GM13976 (cell line): ENCODE results near the gene CAPN2.

Experiments
- DNase-seq: peaks from one replicate; pipeline ENCODE4 v3.0.0; 2012; ENCODE audit warnings: low spot score
- CTCF ChIP-seq: IDR thresholded peaks from 2 replicates; pipeline ENCODE4 v1.5.1; 2012; ENCODE audit warnings: borderline replicate concordance, mild to moderate bottlenecking; ENCODE audit not compliant: insufficient read depth; ENCODE audit errors: extremely low read depth, missing control alignments, control extremely low read depth
- in situ Hi-C: fragments of 300-500 bp; cut with MboI; formaldehyde crosslinking; loops from one replicate; pipeline ENCODE4 v1.12.0; 2022; ENCODE audit warnings: low sequenced_read_pairs, mixed read lengths, inconsistent platforms; ENCODE audit not compliant: unreplicated experiment

Gene CAPN2

GRCh38 chr1:223708001-223708359 is 4.4 kb upstream of the CAPN2 start:
- in situ Hi-C loops = no loop called here
- no peak for TF ChIP-seq CTCF
- DNase-seq = no peak

GRCh38 chr1:223708651-223709268 is 3.6 kb upstream of the CAPN2 start:
- TF ChIP-seq CTCF = no peak
- in situ Hi-C loops = no loop called here
- DNase-seq = no peak

DNA sequence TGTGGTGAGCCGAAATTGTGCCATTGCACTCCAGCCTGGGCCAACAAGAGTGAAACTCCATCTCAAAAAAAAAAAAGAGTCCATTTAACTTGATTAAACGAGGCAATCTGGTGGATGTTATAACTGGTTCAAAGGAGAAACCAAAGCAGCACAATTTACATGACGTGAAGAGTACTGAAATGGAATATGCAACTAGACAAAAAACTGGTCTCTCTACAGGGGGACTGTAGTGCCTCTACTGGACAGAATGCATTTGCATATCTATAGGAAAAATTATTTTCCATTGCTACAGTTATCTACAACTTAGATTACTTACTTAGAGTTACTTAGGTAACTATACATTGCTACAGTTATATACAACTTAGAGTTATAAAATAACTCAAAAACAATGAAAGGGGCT is 2.7 kb upstream of the CAPN2 start:
- in situ Hi-C loops = no loop called here
- TF ChIP-seq CTCF = no peak
- DNase-seq = no peak

DNA sequence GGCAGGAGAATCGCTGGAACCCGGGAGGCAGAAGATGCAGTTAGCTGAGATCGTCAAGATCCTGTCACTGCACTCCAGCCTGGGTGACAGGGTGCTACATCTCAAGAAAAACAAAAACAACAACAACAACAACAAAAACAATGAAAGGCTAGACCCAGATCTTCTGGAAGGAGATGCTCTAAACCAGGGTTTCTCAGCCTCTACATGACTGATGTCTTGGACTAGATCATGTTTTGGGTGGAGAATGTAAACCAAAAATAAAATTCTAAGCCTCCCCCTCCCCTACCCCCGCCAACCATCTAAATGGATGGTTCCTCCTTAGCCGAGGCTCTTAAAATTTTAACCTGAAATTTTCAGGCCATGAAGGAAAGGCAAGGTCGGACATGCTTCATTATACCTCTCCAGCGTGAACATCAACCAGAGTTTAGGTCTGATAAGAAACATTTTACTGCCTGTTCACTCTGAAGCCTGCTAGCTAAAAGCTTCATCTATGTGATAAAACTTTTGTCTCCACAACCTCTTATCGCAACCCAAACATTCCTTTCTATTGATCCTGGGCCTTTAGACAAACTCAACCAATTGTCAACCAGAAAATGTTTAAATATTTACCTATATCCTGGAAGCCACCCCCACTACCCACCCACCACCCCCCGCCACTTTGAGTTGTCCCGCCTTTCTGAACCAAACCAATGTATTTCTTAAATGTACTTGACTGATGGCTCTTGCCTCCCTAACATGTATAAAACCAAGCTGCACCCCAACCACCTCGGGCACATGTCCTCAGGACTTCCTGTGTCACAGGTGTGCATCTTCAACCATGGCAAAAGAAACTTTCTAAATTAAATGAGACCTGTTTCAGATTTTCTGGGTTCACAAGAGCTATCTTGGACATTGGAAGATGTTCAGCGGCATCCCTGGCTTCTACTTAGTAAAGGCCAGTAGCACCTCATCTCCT is 1.9 kb upstream of the CAPN2 start:
- DNase-seq = no peak
- TF ChIP-seq CTCF = no peak
- in situ Hi-C loops = no loop called here

DNA sequence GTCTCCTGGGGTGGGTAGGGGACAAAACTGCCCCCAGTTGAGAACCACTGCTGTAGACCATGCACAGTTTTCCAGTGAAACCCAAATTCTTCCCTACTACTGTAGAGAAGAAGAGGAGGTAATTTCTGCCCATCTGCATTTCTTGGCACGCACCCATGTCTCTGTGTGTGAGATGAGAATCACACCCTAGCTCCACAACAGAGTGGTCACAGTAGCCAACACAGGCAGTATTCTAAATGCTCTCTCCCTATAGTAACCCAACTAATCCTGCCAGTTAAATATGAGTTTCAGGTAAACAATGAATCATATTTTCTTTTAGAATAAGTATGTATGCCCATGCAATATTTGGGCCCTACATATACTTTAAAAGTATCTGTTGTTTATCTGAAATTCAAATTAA is 1.2 kb upstream of the CAPN2 start:
- in situ Hi-C loops = no loop called here
- TF ChIP-seq CTCF = no peak
- no peak for DNase-seq

DNA sequence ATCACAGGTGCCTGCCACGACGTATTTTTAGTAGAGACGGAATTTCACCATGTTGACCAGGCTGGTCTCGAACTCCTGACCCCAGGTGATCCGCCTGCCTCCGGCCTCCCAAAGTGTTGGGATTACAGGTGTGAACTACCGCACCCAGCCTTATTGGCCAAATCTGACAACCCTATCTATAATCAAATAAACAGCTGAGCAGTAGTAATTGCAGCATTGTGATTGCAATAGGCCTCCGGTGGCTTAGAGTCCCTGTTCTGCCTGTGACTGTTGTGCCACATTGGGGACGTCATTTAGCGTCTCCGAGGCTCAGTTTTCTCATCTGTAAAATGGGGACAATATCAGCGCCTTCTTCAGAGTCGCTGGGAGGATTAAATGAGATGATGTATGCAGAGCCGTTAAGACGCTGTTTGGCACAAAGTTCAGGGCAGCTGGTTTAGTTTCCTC is 569 bp upstream of the CAPN2 start:
- in situ Hi-C loops = no loop called here
- no peak for DNase-seq
- TF ChIP-seq CTCF = no peak
